NCI-H2227 (cell line): ENCODE data around the gene ZBED4.

Experiments
- DNase-seq: peaks from one replicate; lab custom pipeline; 2025; ENCODE audit not compliant: unreplicated experiment; lab: John Stamatoyannopoulos, UW

Gene ZBED4

GRCh38 chr22:49900441-49901230 lies 47.0 kb downstream of the ZBED4 start:
- no peak for DNase-seq

GRCh38 chr22:49901457-49901856 lies 47.8 kb downstream of the ZBED4 start:
- no peak for DNase-seq

DNA sequence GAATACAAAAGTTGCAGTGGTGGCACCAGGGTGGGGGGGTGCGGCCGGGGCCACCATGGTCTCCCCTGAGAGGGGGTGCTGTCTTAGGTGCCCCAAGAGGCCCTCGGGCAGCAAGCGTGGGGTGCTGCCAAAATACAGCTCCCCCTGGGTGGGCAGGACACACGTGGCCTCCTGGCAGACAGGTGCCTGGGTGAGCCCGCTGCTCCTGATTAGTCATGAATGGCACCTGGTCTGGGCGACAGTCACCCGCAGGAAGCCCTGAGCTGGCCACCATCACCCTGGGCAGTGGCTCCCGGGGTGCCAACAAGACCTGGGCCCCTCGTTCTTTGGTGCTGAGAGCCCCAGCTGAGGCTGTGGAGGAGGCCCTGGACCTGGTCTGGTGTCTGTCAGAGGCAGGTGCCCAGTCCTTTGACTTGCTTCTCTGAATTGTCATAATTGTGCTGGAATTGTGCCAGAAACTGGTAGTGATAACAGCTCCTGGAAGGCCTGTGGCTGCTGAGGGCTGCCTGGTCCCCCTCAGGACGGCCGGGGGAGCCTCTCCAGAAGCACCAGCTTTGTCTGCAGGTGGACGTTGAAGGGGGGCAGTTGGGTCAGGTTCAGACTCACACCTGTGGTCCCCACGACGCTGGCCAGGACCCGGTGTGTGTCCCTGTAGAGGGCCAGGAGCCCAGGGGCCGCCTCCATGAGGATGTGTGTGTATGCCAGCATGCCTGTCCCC lies 49.8 kb downstream of the ZBED4 start:
- peak; percentile 71 for DNase-seq

DNA sequence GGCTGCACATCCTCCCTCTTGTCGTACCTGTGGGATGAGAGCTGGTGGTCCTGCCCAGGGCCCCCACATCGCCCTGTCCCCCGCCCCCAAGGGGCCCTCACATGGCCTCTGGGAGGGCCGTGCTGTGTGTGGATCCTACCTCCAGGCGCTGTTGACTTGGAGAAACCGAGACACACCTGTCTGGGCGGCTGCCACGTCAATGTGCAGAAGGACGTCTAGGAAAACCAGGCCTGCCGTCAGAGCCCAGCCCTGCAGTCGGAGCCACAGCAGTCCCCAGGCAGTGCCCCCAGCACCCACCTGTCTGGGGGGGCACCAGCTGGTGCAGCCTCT lies 50.4 kb downstream of the ZBED4 start:
- no peak for DNase-seq

GRCh38 chr22:49905465-49905864 lies 51.8 kb downstream of the ZBED4 start:
- DNase-seq = no peak

DNA sequence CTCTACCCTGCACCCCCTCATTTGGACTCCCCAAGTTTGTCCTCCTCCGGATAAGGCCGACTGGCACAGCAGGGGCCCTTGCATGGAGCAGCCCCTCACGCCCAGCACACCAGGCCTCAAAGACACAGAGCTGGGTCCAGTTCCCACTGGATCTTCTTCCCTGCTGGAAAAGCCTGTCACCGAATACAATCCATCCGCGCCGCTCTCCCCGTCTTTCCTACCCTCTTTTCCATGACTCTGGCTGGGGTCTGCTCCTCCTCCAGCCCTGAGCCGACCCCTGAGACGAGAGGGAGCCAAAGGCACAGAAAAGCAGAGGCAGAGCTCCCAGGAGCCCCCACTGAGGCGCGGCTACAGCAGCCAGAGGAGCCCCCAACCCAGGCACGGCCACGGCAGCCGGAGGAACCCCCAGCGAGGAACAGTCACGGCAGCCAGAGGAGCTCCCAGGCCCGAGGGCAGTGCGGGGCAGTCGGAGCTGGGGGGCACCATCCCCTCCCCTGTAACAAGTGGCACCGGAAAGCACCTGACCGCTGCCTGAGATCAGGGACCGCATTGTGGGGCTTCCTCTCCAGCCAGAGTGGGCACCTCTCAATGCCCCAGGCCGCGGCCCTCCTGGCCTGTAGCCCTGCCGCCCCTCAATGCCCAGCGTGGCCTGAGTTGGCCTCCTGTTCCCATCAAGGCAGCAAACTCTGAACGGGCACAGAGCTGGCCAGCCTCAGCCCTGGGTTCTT lies 52.6 kb downstream of the ZBED4 start:
- DNase-seq = no peak

- no peak for DNase-seq
Measured at GRCh38 chr22:49906799-49907290, 53.2 kb downstream of the ZBED4 start.

DNA sequence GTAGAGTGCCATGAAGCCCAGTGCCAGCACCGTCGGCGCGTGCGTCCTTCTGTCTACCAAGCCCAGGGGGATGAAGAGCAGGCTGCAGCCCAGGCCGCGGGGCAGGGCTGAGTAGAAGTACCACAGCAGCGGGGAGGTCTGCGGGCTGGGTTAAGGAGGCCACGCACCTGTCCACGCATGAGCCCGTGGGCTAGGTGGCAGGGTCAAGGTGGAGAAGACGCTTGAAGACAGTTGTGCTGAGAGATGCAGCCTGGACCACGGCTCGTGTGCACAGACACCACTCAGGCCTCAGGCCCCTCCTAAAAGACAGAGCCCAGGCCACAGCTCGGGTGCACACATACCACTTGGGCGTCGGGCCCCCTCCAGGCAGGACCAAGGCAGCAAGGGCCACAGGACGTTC lies 54.2 kb downstream of the ZBED4 start:
- no peak for DNase-seq

- DNase-seq = no peak
Measured at GRCh38 chr22:49909476-49910205, 56.0 kb downstream of the ZBED4 start.

DNA sequence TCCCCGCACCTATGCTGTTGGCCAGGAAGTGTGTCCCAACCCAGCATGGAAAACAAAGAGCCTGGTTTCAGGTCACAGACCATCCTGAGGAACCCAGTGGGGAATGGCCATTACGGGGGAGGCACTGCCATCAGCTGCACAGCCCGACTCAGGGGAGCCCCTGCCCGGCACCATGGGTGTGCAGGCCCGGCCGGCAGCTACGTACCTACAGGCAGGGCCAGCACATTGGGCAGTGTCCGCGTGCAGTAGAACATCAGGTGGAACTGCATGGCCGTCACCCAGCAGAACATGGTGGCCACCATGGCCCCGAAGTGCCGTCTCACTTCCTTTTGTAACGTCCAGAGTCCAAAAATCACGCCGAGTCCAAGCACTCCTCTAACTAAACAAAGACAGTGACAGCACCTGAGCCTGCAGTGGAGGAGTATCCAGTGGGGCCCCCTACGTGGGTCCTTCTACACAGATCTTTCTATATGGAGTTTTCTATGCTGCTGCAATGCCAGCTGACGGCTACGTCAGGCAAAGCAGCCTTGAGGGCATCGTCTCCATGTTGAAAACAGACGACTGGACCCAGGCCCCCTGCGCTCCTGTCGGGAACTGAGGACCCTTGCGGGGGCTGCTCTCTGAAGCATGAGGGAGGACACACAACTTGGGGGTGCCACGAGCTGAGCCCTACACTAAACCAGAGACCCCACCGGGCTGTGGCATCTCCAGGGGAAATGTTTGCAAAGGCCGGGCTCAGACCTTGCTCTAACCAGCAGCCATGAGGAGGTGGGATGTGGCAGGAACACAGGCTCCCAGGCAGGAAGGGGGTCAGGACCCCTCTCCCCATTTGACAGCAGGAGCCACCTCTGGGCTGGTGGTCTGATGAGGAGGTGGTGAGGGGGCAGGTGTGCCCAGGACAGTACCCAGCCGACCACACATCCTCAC lies 56.8 kb downstream of the ZBED4 start:
- DNase-seq = no peak

GRCh38 chr22:49911881-49912625 lies 58.4 kb downstream of the ZBED4 start:
- no peak for DNase-seq

GRCh38 chr22:49913026-49913425 lies 59.4 kb downstream of the ZBED4 start:
- no peak for DNase-seq

DNA sequence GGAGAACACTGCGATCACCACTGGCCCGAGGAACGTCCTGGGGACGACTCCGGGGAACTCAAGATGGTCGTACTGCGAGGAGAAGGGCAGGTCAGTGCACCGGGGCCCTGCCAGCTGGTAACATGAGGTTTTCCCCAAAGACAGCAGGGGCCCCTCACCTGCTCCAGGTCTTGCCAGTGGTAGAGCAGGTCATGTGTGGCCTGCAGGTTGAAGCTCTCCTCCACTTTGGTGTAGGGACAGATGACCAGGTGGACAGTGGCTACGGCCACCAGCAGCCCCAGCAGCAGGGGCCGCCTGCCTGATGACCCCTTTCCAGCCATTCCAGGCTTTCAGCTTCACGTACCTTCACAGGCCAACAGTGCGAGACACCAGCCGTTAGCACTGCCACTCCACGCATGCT lies 59.8 kb downstream of the ZBED4 start:
- no peak for DNase-seq

GRCh38 chr22:49914256-49914655 lies 60.6 kb downstream of the ZBED4 start:
- no peak for DNase-seq

DNA sequence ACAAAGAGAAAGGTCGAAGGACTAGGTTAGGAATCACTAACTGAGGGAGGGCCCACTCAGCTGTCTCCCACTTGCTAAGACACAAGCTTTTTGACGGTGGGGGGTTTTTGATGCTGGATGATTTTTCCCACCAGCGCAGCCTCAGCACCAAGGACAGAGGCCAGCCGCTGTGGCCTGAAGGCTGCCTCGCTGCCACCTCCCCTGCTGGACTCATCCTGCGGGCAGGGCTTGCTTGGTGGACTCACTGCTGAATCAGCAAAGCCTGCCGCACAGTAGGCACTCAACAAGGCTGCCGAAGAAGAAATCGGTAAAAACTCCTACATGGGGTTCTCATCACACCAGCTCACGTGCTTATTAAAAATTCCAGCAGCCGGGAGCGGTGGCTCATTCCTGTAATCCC lies 62.0 kb downstream of the ZBED4 start:
- no peak for DNase-seq

DNA sequence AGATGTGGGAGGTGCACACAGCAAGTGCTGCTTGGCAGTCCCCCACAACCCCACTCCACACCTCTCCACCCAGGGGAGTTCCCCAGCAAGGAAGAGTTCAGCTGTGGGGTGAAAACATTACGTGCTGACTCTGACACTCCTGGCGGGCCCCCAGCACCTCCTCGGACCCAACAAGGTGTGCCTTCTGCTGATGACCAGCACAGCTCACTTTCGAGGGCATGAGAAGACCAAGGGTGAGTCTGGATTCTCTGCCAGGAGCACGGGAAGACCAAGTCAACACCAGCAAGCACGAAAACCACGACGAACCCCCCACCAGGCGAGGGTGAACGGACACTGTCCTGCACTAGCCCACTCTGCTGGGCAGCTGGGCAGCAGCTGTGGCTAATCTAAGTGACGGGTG lies 63.2 kb downstream of the ZBED4 start:
- DNase-seq = no peak

DNA sequence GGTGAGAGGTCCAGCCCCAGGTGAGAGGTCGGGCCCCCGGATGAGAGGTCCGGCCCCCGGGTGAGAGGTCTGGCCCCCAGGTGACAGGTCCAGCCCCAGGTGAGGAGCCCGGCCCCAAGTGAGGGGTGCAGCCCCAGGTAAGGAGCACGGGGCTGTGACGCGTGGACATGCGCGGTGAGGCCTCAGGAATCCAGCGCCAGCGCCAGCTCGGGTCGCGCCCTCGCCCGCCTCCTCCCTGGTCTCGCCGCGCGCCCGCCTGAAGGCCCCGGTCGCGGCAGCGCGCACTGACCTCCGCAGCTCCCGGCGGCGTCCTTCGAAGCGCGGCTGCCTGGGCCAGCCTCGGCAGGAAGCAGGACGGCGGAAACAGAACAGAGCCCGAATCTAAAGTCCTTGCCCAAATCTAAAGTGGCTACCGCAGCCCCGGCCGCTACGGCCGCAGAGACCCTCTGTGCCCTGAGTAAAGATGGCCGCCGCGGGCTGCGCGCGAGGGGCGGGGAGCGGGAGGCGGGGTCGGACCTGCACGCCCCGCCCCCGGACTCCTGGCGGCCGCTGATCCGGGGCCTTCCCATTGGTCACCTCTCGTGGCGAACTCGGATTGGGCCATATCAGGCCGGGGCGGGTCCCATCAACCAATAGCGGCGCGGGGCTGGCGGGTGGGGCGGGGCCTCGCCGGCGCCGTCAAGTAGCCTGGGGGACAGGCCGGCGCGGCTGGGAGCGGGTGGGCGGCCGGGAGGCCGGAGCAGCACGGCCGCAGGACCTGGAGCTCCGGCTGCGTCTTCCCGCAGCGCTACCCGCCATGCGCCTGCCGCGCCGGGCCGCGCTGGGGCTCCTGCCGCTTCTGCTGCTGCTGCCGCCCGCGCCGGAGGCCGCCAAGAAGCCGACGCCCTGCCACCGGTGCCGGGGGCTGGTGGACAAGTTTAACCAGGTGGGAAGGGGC lies 64.6 kb downstream of the ZBED4 start, which contains the start of the genes ALG12 and CRELD2:
TSS of gene ALG12 (minus strand) at position 465 of the 937 bp plus-strand sequence. CDS start 4,673 bp downstream, outside the sequence.
TSS of gene CRELD2 (plus strand) at position 661 of the 937 bp plus-strand sequence. CDS start at position 797, 136 bp downstream.
- peak; percentile 95 for DNase-seq
